IMR-90 (cell line): ENCODE measurements around the gene ADD3. TPM values are rescaled to one million over a fixed set of nuclear protein-coding genes. Genes with fewer than 3 reads are reported as not detected.
A peak's percentile ranks its signal among the peaks of the same experiment; 100 is the strongest.

Experiments used
- ATAC-seq: fragments of 200-7000 bp; cut with Tn5 transposase; 2 replicates; pipeline ENCODE4 v1.9.1; 2020; ENCODE audit warnings: low read depth, mild to moderate bottlenecking, moderate library complexity
- BruUV-seq: library from RNA; stranded (reverse); fragments of 400-500 nt; replicated peaks from 2 replicates; lab custom pipeline; 2021; lab: Mats Ljungman, UMichigan
- CTCF ChIA-PET: fragments of 300-600 bp; formaldehyde crosslinking; extraction: SDS; loops from one replicate; lab custom pipeline; 2021; ENCODE audit warnings: antibody characterized with exemption; lab: Yijun Ruan, JAX
- POLR2A ChIA-PET: fragments of 300-600 bp; sonication (Branson Sonifier 250); formaldehyde crosslinking; loops from one replicate; lab custom pipeline; 2022; ENCODE audit warnings: antibody characterized with exemption; ENCODE audit not compliant: unreplicated experiment; lab: Charles Lee
- DNase-seq: peaks from one replicate; pipeline ENCODE4 v3.0.0; 2013
- H2AFZ ChIP-seq: replicated peaks from 2 replicates; pipeline ENCODE3; 2013; ENCODE audit warnings: low read length, mild to moderate bottlenecking; ENCODE audit not compliant: poor library complexity
- H2AK5ac ChIP-seq: 2 replicates; pipeline ENCODE4 v1.6.1; 2013; ENCODE audit warnings: low read depth, low read length, inconsistent platforms
- H2AK9ac ChIP-seq: replicated peaks from 2 replicates; pipeline ENCODE3; 2013; ENCODE audit warnings: mild to moderate bottlenecking, low read depth, low read length, moderate library complexity; ENCODE audit not compliant: poor library complexity
- H2BK120ac ChIP-seq: 2 replicates; pipeline ENCODE4 v1.6.1; 2013; ENCODE audit warnings: low read depth, low read length, inconsistent platforms
- H2BK15ac ChIP-seq: 3 replicates; pipeline ENCODE4 v1.6.1; 2013; ENCODE audit warnings: low read depth, low read length, inconsistent platforms
- H2BK20ac ChIP-seq: 2 replicates; pipeline ENCODE4 v1.6.1; 2013; ENCODE audit warnings: low read depth, mild to moderate bottlenecking, inconsistent platforms, low read length, moderate library complexity
- H2BK5ac ChIP-seq: 2 replicates; pipeline ENCODE4 v1.6.1; 2013; ENCODE audit warnings: mild to moderate bottlenecking, low read depth, low read length, inconsistent platforms; ENCODE audit not compliant: poor library complexity, severe bottlenecking
- H3K14ac ChIP-seq: replicated peaks from 2 replicates; pipeline ENCODE4 v1.6.1; 2013; ENCODE audit warnings: low read depth, low read length, inconsistent platforms
- H3K18ac ChIP-seq: 2 replicates; pipeline ENCODE4 v1.6.1; 2013; ENCODE audit warnings: low read depth, low read length, control low read depth
- H3K23ac ChIP-seq: 2 replicates; pipeline ENCODE4 v1.6.1; 2013; ENCODE audit warnings: low read depth, low read length, inconsistent platforms
- H3K27ac ChIP-seq: 2 replicates; pipeline ENCODE4 v1.5.1; 2013; ENCODE audit warnings: mild to moderate bottlenecking, control low read depth, low read length; ENCODE audit not compliant: insufficient read depth
- H3K27me3 ChIP-seq: 2 replicates; pipeline ENCODE4 v1.6.1; 2013; ENCODE audit warnings: low read length; ENCODE audit not compliant: control insufficient read depth, insufficient read depth
- H3K36me3 ChIP-seq: 2 replicates; pipeline ENCODE4 v1.6.1; 2013; ENCODE audit warnings: low read length, mixed read lengths; ENCODE audit not compliant: control insufficient read depth, insufficient read depth
- H3K4ac ChIP-seq: 2 replicates; pipeline ENCODE4 v1.6.1; 2013; ENCODE audit warnings: low read depth, low read length, inconsistent platforms
- H3K4me1 ChIP-seq: 2 replicates; pipeline ENCODE4 v1.6.1; 2013; ENCODE audit warnings: low read length, mixed read lengths; ENCODE audit not compliant: control insufficient read depth, insufficient read depth
- H3K4me2 ChIP-seq: 2 replicates; pipeline ENCODE4 v1.6.1; 2013; ENCODE audit warnings: low read depth, mild to moderate bottlenecking, control low read depth, low read length, moderate library complexity
- H3K4me3 ChIP-seq: 2 replicates; pipeline ENCODE4 v1.5.1; 2013; ENCODE audit warnings: low read depth, mild to moderate bottlenecking, control low read depth, low read length, moderate library complexity; ENCODE audit not compliant: insufficient read depth
- H3K56ac ChIP-seq: 2 replicates; pipeline ENCODE4 v1.6.1; 2013; ENCODE audit warnings: low read length, inconsistent platforms; ENCODE audit not compliant: insufficient read depth; ENCODE audit errors: extremely low read depth
- H3K79me1 ChIP-seq, 2 experiments: 2 replicates each; pipeline ENCODE4 v1.6.1; 2013; ENCODE audit warnings: low read length in 2 of 2, inconsistent platforms in 1 of 2, low read depth in 1 of 2
- H3K9ac ChIP-seq: 2 replicates; pipeline ENCODE4 v1.6.1; 2013; ENCODE audit warnings: low read depth, low read length, control low read depth
- H3K9me1 ChIP-seq: 2 replicates; pipeline ENCODE4 v1.6.1; 2013; ENCODE audit warnings: low read length, inconsistent platforms; ENCODE audit not compliant: insufficient read depth
- H3K9me3 ChIP-seq: 2 replicates; pipeline ENCODE4 v1.6.1; 2013; ENCODE audit warnings: low read length; ENCODE audit not compliant: control insufficient read depth, insufficient read depth
- H4K20me1 ChIP-seq: 2 replicates; pipeline ENCODE4 v1.6.1; 2013; ENCODE audit warnings: low read length, inconsistent platforms; ENCODE audit not compliant: insufficient read depth
- H4K5ac ChIP-seq: 2 replicates; pipeline ENCODE4 v1.6.1; 2013; ENCODE audit warnings: mild to moderate bottlenecking, low read depth, low read length, control low read depth
- H4K8ac ChIP-seq, 2 experiments: 2 replicates each; pipeline ENCODE4 v1.6.1; 2013; ENCODE audit warnings: low read depth in 2 of 2, low read length in 2 of 2, control low read depth in 1 of 2, inconsistent platforms in 1 of 2
- H4K91ac ChIP-seq: 2 replicates; pipeline ENCODE4 v1.6.1; 2013; ENCODE audit warnings: low read depth, low read length, inconsistent platforms; ENCODE audit not compliant: insufficient read depth
- BHLHE40 ChIP-seq: fragments of 150-350 bp; IDR thresholded peaks from 2 replicates; pipeline ENCODE4 v1.6.1; 2016; ENCODE audit warnings: mild to moderate bottlenecking, low read depth, low read length
- CEBPB ChIP-seq: IDR thresholded peaks from 2 replicates; pipeline ENCODE4 v1.6.1; 2012; ENCODE audit warnings: low read depth, low read length, improper control_type of control experiment
- CHD1 ChIP-seq: IDR thresholded peaks from 2 replicates; pipeline ENCODE4 v1.6.1; 2012; ENCODE audit warnings: low read depth, low read length, improper control_type of control experiment
- CTCF ChIP-seq: conservative IDR thresholded peaks from 2 replicates; pipeline ENCODE4 v1.5.1; 2012; ENCODE audit warnings: mild to moderate bottlenecking, low read depth, low read length, improper control_type of control experiment
- ELK1 ChIP-seq: fragments of 150-350 bp; IDR thresholded peaks from 2 replicates; pipeline ENCODE4 v1.6.1; 2016; ENCODE audit warnings: low read depth, mild to moderate bottlenecking, low read length, moderate library complexity, borderline replicate concordance
- FOS ChIP-seq: fragments of 150-350 bp; IDR thresholded peaks from 2 replicates; pipeline ENCODE4 v1.6.1; 2016; ENCODE audit warnings: low read depth, low read length
- MAFK ChIP-seq: IDR thresholded peaks from 2 replicates; pipeline ENCODE4 v1.6.1; 2012; ENCODE audit warnings: low read depth, low read length, improper control_type of control experiment
- MAZ ChIP-seq: IDR thresholded peaks from 2 replicates; pipeline ENCODE4 v1.6.1; 2012; ENCODE audit warnings: low read depth, mild to moderate bottlenecking, low read length, improper control_type of control experiment, moderate library complexity, borderline replicate concordance
- MXI1 ChIP-seq: IDR thresholded peaks from 2 replicates; pipeline ENCODE4 v1.6.1; 2012; ENCODE audit warnings: low read depth, mild to moderate bottlenecking, low read length, moderate library complexity, borderline replicate concordance
- NFE2L2 ChIP-seq: fragments of 150-350 bp; IDR thresholded peaks from 2 replicates; pipeline ENCODE4 v1.6.1; 2016; ENCODE audit warnings: low read depth, mild to moderate bottlenecking, low read length
- POLR2A ChIP-seq: IDR thresholded peaks from 2 replicates; pipeline ENCODE4 v1.6.1; 2012; ENCODE audit warnings: mild to moderate bottlenecking, low read depth, low read length
- RAD21 ChIP-seq: IDR thresholded peaks from 2 replicates; pipeline ENCODE4 v1.6.1; 2012; ENCODE audit warnings: low read length, improper control_type of control experiment
- RFX5 ChIP-seq: IDR thresholded peaks from 2 replicates; pipeline ENCODE4 v1.8.0; 2012; ENCODE audit warnings: low read depth, mild to moderate bottlenecking, low read length, moderate library complexity
- SMC3 ChIP-seq: fragments of 150-350 bp; IDR thresholded peaks from 2 replicates; pipeline ENCODE4 v1.6.1; 2016; ENCODE audit warnings: low read depth, mild to moderate bottlenecking, antibody characterized with exemption, low read length, moderate library complexity
- USF2 ChIP-seq: fragments of 150-350 bp; IDR thresholded peaks from 2 replicates; pipeline ENCODE4 v1.6.1; 2017; ENCODE audit warnings: mild to moderate bottlenecking, antibody characterized with exemption, low read length, low read depth
- WGBS, 2 experiments: methylation state at CpG; one replicate each; pipeline versions ENCODE4 v1.1.5 to v1.1.7; 2013; ENCODE audit warnings: missing lambda C conversion rate in 2 of 2; ENCODE audit not compliant: insufficient read length in 1 of 2; ENCODE audit errors: extremely low coverage in 2 of 2; 5-methylcytosine and 5-hydroxymethylcytosine counted together
- dilution Hi-C: fragments of 300-500 bp; cut with HindIII; formaldehyde crosslinking; loops from one replicate; pipeline ENCODE4 v1.14.3; 2018; ENCODE audit warnings: low sequenced_read_pairs; ENCODE audit not compliant: unreplicated experiment
- in situ Hi-C: fragments of 300-500 bp; cut with MboI; formaldehyde crosslinking; loops from 3 replicates; pipeline ENCODE4 v1.14.3; 2019; ENCODE audit warnings: low sequenced_read_pairs, inconsistent platforms, mixed read lengths
- intact Hi-C: fragments of 100-400 bp; cut with micrococcal nuclease; formaldehyde crosslinking; loops from 2 replicates; pipeline ENCODE4 v1.10.0; 2022
- polyA plus RNA-seq, 3 experiments: library from polyadenylated mRNA; depleted of rRNA; stranded (reverse); fragments of >200 nt; gene quantifications; 2 replicates each; pipeline ENCODE4 v1.2.3, GENCODE V29; 2012; ENCODE audit warnings: low replicate concordance in 1 of 3
- total RNA-seq: library from RNA; depleted of rRNA; stranded (reverse); fragments of >200 nt; gene quantifications from 2 replicates; pipeline ENCODE4 v1.2.3, GENCODE V29; 2012

Gene ADD3
- total and polyA plus RNA-seq, 2 of the 4 experiments (the other 2 are of a cell fraction) = 138 to 212 TPM

- dilution Hi-C loops = no loop called here
- no CpG with 5 or more reads among the region's 3 CpGs for WGBS, 2 experiments
- intact Hi-C loops = no loop called here
- Histone ChIP-seq H3K23ac (peak overlapping the region; percentile 14; the same call in 1 of the 2 replicates), H2BK120ac (no peak overlapping the region), H3K27ac (no peak overlapping the region), H3K79me1 (peaks cover 8 to 60% of the 10 kb centered on the region in 2 experiments), H3K4me2 (no peak overlapping the region), H3K18ac (peak overlapping the region; percentile 80), H4K91ac (no peak overlapping the region), H3K9me1 (peaks cover 10% of the 10 kb centered on the region; the same call in 1 of the 2 replicates), H3K9me3 (no peaks in the 10 kb centered on the region), H2BK5ac (no peak overlapping the region), H3K27me3 (no peaks in the 10 kb centered on the region), H3K14ac (peak overlapping the region; percentile 14), H2BK15ac (no peak overlapping the region), H3K4me3 (no peak overlapping the region), H2BK20ac (peak overlapping the region; percentile 22; the same call in 1 of the 2 replicates), H4K8ac (peak overlapping the region; percentile 10 to 37; a peak in 1 of 4 replicates), H4K20me1 (no peaks in the 10 kb centered on the region), H3K9ac (no peak overlapping the region), H2AK9ac (no peak overlapping the region), H4K5ac (peak overlapping the region; percentile 68; the same call in 1 of the 2 replicates), H2AK5ac (no peak overlapping the region), H3K4me1 (peaks cover 9% of the 10 kb centered on the region), H3K4ac (peak overlapping the region; percentile 47; the same call in 1 of the 2 replicates), H2AFZ (no peak overlapping the region), H3K56ac (no peak overlapping the region), H3K36me3 (no peaks in the 10 kb centered on the region; the same call in 1 of the 2 replicates)
- ChIA-PET POLR2A (interaction anchor here (0.5 kb wide), 1 partner anchor 168 kb away, joined by 5 read pairs; no protein-coding TSS in a partner anchor), CTCF (no interaction called here)
- DNase-seq (no peak), ATAC-seq (no peak)
- no TSS peak for BruUV-seq
- TF ChIP-seq ELK1 = no peak
- no peak for TF ChIP-seq RAD21
- no peak for TF ChIP-seq CHD1
- TF ChIP-seq FOS = no peak
- no peak for TF ChIP-seq MAFK
- no peak for TF ChIP-seq RFX5
- TF ChIP-seq CEBPB = no peak
- TF ChIP-seq MAZ = no peak
- no peak for TF ChIP-seq CTCF
- TF ChIP-seq POLR2A = no peak
- no peak for TF ChIP-seq NFE2L2
- TF ChIP-seq MXI1 = no peak
- TF ChIP-seq SMC3 = no peak
- TF ChIP-seq USF2 = no peak
- no peak for TF ChIP-seq BHLHE40
- in situ Hi-C loops = no loop called here
Observed at GRCh38 chr10:110081911-110082310, 74.1 kb downstream of the ADD3 start.
